HUES48 (cell line): ENCODE data around the gene CDCP2.

ENCODE experiments used
- H3K27ac ChIP-seq: one replicate; pipeline ENCODE4 v1.7.0; 2013; ENCODE audit warnings: low read depth, low read length, inconsistent platforms
- H3K27me3 ChIP-seq: 2 replicates; pipeline ENCODE4 v1.6.1; 2013; ENCODE audit warnings: mild to moderate bottlenecking, low read length; ENCODE audit not compliant: control insufficient read depth, insufficient read depth
- H3K36me3 ChIP-seq: 2 replicates; pipeline ENCODE4 v1.6.1; 2013; ENCODE audit warnings: low read length; ENCODE audit not compliant: control insufficient read depth, insufficient read depth
- H3K4me1 ChIP-seq: 2 replicates; pipeline ENCODE4 v1.6.1; 2013; ENCODE audit warnings: mild to moderate bottlenecking, low read length; ENCODE audit not compliant: control insufficient read depth, insufficient read depth
- H3K4me3 ChIP-seq: 2 replicates; pipeline ENCODE4 v1.5.1; 2013; ENCODE audit warnings: mild to moderate bottlenecking, low read depth, low read length
- H3K9ac ChIP-seq: 2 replicates; pipeline ENCODE4 v1.6.1; 2013; ENCODE audit warnings: mild to moderate bottlenecking, low read depth, low read length, moderate library complexity
- H3K9me3 ChIP-seq: 2 replicates; pipeline ENCODE4 v1.6.1; 2013; ENCODE audit warnings: low read length; ENCODE audit not compliant: control insufficient read depth, insufficient read depth

The CDCP2 gene

GRCh38 chr1:54084794-54085193 lies 68.0 kb downstream of the CDCP2 start:
- Histone ChIP-seq H3K27ac (no peak overlapping the region), H3K4me1 (peaks cover 6% of the 10 kb centered on the region; the same call in 1 of the 2 replicates), H3K4me3 (no peak overlapping the region), H3K9ac (no peak overlapping the region), H3K36me3 (no peaks in the 10 kb centered on the region), H3K27me3 (no peaks in the 10 kb centered on the region), H3K9me3 (no peaks in the 10 kb centered on the region)
